Prostate gland (tissue), 2 donors: Measurements from ENCODE around the gene CHI3L2. TPM values are rescaled to one million over a fixed set of nuclear protein-coding genes. Genes with fewer than 3 reads are reported as not detected.

ENCODE experiments used
- DNase-seq: peaks from one replicate; pipeline ENCODE4 v3.0.0-alpha.2; 2019; ENCODE audit warnings: low spot score
- H3K27ac ChIP-seq, 2 donors: fragments of 200-600 bp; sonication (generic); 2 replicates each; pipeline ENCODE4 v1.5.1; 2017 to 2019
- H3K27me3 ChIP-seq: fragments of 200-600 bp; sonication (generic); replicated peaks from 2 replicates; pipeline ENCODE4 v1.5.1; 2019; ENCODE audit not compliant: insufficient read depth
- H3K36me3 ChIP-seq, 2 donors: fragments of 200-600 bp; sonication (generic); 1 replicate in 1 of 2; 2 replicates in 1 of 2; pipeline versions ENCODE4 v1.5.1 to v1.8.1; 2017 to 2019
- H3K4me1 ChIP-seq: fragments of 200-600 bp; sonication (generic); replicated peaks from 2 replicates; pipeline ENCODE4 v1.5.1; 2019
- H3K4me3 ChIP-seq, 2 donors: fragments of 200-600 bp; sonication (generic); 2 replicates each; pipeline ENCODE4 v1.5.1; 2017 to 2019
- H3K9me3 ChIP-seq: fragments of 200-600 bp; sonication (generic); 2 replicates; pipeline ENCODE4 v1.5.1; 2017
- CTCF ChIP-seq, 4 experiments: fragments of 200-600 bp in 2 of 4; fragments of 450-650 bp in 2 of 4; sonication (generic) in 2 of 4; IDR thresholded peaks; 1 replicate in 3 of 4; 2 replicates in 1 of 4; pipeline ENCODE4 v1.5.1; 2016 to 2019; ENCODE audit warnings: antibody characterized with exemption in 4 of 4, mild to moderate bottlenecking in 2 of 4, moderate library complexity in 2 of 4
- POLR2A ChIP-seq: fragments of 450-650 bp; IDR thresholded peaks from one replicate; pipeline ENCODE4 v1.6.1; 2016; ENCODE audit warnings: antibody characterized with exemption, mild to moderate bottlenecking
- POLR2AphosphoS5 ChIP-seq: sonication (generic); formaldehyde crosslinking; IDR thresholded peaks from one replicate; pipeline ENCODE4 v1.6.1; 2017; ENCODE audit warnings: antibody characterized with exemption
- WGBS: methylation state at CpG from one replicate; pipeline ENCODE4 v1.1.5; 2018; 5-methylcytosine and 5-hydroxymethylcytosine counted together
- intact Hi-C: fragments of 100-400 bp; cut with DNase I; formaldehyde crosslinking; loops from one replicate; pipeline ENCODE4 v1.14.2; 2022
- total RNA-seq, 2 donors: library from RNA; depleted of rRNA; stranded (reverse); fragments of >200 nt; gene quantifications; one replicate each; pipeline ENCODE4 v1.1.0, GENCODE V29; 2016

The CHI3L2 gene
- total RNA-seq, 2 donors from 2014 or later: 0.82 to 10.6 TPM

- 80% methylated on average over 5 of the region's 5 CpGs for WGBS
- no peaks in the 10 kb centered on the region for H3K27me3 ChIP-seq
- H3K27ac ChIP-seq: no peak overlapping the region
- peaks cover 7% of the 10 kb centered on the region for H3K4me1 ChIP-seq
- no peaks in the 10 kb centered on the region for H3K36me3 ChIP-seq
- H3K9me3 ChIP-seq: no peaks in the 10 kb centered on the region
- H3K4me3 ChIP-seq: no peak overlapping the region
- no peak for DNase-seq
- TF ChIP-seq CTCF (IDR thresholded peaks at IDR 0.05): no peak
- no peak for TF ChIP-seq POLR2A
- TF ChIP-seq POLR2AphosphoS5: no peak
- intact Hi-C loops: no loop called here
Observed at GRCh38 chr1:111201275-111202090, 26.0 kb upstream of the CHI3L2 start.

GRCh38 chr1:111202366-111202706 lies 25.2 kb upstream of the CHI3L2 start:
- DNase-seq: peak; percentile 46
- no peaks in the 10 kb centered on the region for H3K27me3 ChIP-seq
- no peaks in the 10 kb centered on the region for H3K36me3 ChIP-seq
- peak overlapping the region; percentile 76 to 89 for H3K27ac ChIP-seq
- 97% methylated on average over 1 of the region's 1 CpG for WGBS
- intact Hi-C loops: no loop called here
- H3K9me3 ChIP-seq: no peaks in the 10 kb centered on the region
- H3K4me1 ChIP-seq: peaks cover 7% of the 10 kb centered on the region
- no peak for TF ChIP-seq CTCF (IDR thresholded peaks at IDR 0.05)
- TF ChIP-seq POLR2A: peak; percentile 40
- peak; percentile 64 for TF ChIP-seq POLR2AphosphoS5
- H3K4me3 ChIP-seq: no peak overlapping the region

GRCh38 chr1:111202707-111203623 lies 24.5 kb upstream of the CHI3L2 start:
- Histone ChIP-seq H3K9me3 (no peaks in the 10 kb centered on the region), H3K36me3 (no peaks in the 10 kb centered on the region), H3K27me3 (no peaks in the 10 kb centered on the region), H3K4me3 (peak overlapping the region; percentile 62 to 71), H3K27ac (peak overlapping the region; percentile 76 to 89), H3K4me1 (peaks cover 7% of the 10 kb centered on the region)
- TF ChIP-seq POLR2AphosphoS5: no peak
- TF ChIP-seq POLR2A: no peak
- TF ChIP-seq CTCF (IDR thresholded peaks at IDR 0.05): no peak
- no peak for DNase-seq
- 74% methylated on average over 4 of the region's 4 CpGs for WGBS
- intact Hi-C loops: no loop called here

GRCh38 chr1:111203681-111204200 lies 23.8 kb upstream of the CHI3L2 start:
- no peak for TF ChIP-seq CTCF (IDR thresholded peaks at IDR 0.05)
- TF ChIP-seq POLR2A: peak; percentile 31
- Histone ChIP-seq H3K4me1 (peaks cover 7% of the 10 kb centered on the region), H3K27ac (peak overlapping the region; percentile 76 to 89)

More at GRCh38 chr1:111203681-111204200, 23.8 kb upstream of the CHI3L2 start:
- no peaks in the 10 kb centered on the region for H3K27me3 ChIP-seq
- H3K9me3 ChIP-seq: no peaks in the 10 kb centered on the region
- WGBS: 6% methylated on average over 41 of the region's 41 CpGs
- H3K36me3 ChIP-seq: no peaks in the 10 kb centered on the region
- intact Hi-C loops: no loop called here
- peak; percentile 69 for DNase-seq
- peak overlapping the region; percentile 62 to 71 for H3K4me3 ChIP-seq
